ENCODE data around the gene TLE3. TPM values are rescaled to one million over a fixed set of nuclear protein-coding genes. Genes with fewer than 3 reads are reported as not detected.

Gene TLE3
- total RNA-seq, 1 donor from 2014 or later: 68.9 TPM

DNA sequence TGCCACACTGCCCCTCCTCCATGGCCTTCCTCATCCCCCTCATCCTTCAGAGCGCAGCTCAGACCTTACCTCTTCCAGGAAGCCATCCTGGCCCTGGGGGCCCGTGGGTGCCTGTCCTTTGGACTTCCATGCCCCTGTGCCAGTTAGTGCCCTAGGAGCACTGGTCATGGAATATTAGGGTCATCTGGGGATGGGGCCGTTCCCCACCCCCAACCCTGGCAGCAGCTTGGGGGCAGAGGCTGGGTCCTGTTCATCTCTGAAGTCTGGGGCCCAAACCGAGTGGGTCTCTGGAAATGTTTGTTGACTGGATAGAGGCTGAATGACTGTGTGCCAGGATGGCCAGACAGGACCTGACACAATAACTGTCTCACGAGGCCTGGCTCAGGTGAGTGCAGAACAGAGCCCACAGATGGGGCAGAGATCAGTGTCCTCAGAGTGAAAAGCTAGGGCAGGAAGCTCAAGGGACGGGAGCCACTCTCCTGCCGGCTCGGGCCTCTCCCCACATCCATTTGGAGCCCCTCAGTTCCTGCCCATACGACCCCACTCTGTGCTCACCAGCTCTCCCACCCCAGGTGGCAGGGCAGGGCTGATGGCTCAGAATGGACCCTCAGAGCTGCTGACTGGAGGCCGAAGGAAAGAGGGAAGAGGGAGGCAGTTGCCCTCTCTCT lies 62.5 kb downstream of the TLE3 start:
- no peak for DNase-seq (ENCODE audit: low spot score in 2 of 2)
- no peak for FAIRE-seq

DNA sequence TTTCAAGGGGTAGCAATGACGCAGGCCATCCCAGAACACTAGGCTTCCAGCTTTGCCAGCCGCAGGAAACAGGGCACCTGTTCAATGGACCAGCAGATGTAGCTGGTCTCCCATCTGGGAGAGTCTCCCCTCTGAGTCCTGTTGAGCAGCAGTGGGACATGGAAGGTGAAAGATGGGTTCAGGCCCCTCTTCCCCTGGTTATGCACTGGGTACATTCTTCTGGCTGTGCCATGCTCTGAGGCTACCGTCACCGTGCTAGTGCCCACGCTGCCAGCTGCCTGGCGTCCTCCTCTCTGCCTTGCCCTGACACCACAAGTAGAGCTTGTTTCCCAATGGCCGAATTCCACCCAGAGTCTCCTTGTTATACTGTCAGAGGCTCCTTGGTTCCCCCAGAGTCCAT lies 63.1 kb downstream of the TLE3 start:
- DNase-seq (ENCODE audit: low spot score in 2 of 2) (no peak), FAIRE-seq (no peak)

DNA sequence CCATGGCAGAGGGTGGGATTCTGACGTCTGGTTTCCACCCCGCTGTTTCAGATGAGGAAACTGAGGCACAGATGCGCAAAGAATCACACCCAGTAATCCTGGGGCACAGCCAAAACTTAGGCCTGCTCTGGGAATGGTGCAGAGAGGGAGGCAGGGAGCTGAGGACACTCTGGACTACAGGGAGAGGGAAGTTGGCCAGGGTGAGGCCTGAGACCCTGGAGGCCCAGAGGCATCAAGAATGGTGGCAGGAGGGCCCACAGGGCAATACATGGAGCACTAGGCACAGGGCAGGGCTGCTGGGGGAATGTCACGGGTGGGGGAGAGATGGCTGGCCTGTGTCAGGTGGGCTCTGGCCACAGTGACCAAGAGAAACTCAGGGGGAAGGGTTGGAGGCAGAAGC lies 63.6 kb downstream of the TLE3 start:
- no peak for DNase-seq (ENCODE audit: low spot score in 2 of 2)
- FAIRE-seq: no peak

DNA sequence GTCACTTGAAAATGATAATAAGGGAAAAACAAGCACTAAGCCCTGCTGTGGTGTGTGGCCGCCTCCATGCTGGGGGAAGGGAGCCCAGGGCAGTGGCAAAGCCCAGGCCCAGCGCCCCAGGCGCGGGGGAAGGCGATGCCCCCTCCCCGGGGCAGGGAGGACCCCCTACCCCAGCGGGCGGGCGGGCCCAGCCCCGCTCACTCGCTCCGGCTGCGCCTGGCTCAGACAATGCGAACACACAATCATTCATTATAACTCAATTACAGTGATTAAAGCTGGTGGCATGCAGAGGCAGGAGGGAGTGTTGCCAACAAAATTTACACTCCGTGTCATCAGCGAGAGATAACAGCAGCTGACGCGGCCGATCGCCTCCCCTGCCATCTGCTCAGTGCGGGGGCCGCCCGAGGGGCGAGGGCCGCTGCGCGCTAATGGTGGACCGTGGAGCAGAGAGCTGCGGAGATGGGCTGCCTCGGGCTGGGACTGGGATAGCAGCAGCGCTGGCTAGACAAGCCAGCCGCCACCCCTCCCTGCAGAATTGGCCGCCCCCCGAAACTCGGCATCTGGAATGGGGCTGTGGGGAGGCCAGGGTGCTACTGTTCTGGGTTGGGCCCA lies 64.1 kb downstream of the TLE3 start:
- FAIRE-seq (no peak), DNase-seq (ENCODE audit: low spot score in 2 of 2) (peak in 1 of 2 donors; percentile 56)

DNA sequence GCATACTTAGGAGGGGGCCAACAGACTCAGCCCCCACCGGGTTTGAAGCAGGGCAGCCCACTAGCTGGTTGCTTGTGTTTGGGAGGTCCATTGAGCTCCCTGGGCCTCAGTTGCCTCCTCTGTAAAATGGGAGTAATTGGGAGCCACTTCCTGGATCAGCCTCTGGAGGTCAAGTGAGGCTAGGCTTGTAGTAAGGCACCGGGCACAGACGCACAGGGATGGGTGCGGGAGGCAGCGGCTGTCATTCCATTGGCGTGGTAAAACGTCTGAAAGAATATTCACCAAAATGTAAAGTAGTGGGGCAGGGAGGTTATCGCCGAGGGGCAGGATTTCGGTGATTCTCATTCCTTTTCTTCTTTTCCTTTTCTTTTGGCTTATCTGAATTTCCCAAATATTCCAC lies 64.6 kb downstream of the TLE3 start:
- no peak for FAIRE-seq
- DNase-seq (ENCODE audit: low spot score in 2 of 2): no peak

DNA sequence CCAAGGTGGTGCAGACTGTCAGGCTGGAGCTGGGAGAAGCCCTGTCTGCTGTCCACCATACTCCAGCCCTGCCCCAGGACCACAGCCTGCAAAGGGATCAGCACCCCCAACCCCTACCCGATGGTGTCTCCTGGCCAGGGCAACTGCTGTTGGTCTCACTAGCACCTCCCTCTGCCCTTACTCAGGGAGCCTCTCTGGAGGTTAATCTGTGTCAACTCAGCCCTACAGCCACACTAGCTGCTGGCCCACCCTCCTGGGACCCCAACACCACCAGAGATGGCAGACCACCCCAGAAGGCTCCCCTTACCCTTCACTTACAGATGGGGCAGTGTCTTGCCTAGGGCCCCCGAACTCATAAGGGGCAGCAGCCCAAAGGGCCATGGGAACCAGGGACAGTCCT lies 65.2 kb downstream of the TLE3 start:
- FAIRE-seq (no peak), DNase-seq (ENCODE audit: low spot score in 2 of 2) (no peak)

DNA sequence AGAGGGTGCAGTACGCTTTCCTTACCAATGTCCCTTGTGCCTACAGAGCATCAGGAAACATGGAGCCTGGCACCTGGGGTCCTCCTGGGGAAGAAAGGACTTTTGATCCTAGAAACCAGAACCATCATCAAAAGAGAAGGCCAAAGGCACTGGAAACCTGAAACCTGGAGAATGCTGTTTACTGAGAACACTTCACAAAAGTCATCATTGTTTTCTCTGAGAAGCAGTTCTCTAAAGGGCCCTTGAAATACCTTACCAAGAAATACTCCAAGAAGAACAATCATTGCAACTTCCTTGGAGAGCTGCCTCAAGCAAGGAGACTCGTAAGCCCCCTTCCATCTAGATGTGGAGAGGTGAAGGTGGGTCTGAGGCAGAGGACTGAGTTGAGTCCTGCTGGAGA lies 66.0 kb downstream of the TLE3 start:
- no peak for FAIRE-seq
- DNase-seq (ENCODE audit: low spot score in 2 of 2): no peak

DNA sequence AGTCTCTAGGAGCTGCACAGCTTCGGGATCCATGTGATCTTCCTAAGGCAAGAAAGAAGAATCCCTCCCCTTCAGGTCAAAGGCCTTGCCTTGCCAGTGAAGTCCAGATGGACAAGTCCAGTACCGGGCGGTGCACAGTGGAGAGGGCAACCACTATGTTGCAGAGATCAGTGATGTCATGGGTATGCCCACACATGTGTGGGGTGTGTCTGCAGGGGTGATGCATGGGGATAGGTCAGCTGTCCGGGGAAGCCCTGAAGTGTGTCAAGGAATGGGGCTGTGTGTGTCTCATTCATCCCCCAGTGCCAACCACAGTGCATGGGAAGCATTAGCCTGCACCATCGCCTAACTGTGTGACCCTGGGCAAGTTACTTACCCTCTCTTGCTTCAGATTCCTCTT lies 66.5 kb downstream of the TLE3 start:
- no peak for DNase-seq (ENCODE audit: low spot score in 2 of 2)
- no peak for FAIRE-seq

DNA sequence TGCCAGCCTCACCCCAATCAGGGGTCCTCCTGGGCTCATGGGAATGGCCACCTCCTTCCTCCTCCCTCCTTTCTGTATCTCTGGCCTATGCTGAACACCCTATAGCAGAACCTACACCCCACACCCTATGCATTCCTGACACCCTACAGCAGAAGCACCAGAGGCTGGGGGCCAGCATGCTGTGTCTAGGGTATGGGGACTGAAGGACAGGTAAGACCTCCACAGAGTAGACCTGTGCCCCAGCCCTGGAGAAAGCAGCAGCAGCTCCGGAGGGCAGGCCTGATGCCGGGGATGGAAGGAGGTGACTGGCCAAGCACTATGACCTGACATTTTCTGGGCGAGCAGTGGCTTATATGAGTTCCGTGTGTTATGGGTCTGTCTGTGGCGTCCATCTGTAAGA lies 66.9 kb downstream of the TLE3 start:
- DNase-seq (ENCODE audit: low spot score in 2 of 2) (no peak), FAIRE-seq (no peak)

DNA sequence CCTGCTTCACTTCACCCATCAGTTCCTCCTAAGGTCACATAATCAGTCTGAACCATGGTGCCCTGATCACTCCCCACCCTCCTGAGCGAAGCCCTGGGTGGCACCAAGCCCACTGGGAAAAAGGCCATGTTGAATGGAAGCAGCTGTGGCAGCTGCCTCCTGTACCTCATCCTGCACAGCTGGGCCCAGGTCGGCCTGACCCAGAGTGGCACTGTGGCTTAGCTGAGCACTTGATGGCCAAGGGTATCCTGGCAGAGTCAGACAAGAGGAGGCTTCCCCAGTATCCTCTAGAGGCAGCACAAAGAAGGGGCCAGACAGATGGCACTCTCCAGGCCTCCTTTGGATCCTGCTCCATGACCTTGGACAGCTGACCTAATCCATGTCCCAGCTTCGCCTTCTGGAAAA lies 68.4 kb downstream of the TLE3 start:
- FAIRE-seq (no peak), DNase-seq (ENCODE audit: low spot score in 2 of 2) (no peak)

DNA sequence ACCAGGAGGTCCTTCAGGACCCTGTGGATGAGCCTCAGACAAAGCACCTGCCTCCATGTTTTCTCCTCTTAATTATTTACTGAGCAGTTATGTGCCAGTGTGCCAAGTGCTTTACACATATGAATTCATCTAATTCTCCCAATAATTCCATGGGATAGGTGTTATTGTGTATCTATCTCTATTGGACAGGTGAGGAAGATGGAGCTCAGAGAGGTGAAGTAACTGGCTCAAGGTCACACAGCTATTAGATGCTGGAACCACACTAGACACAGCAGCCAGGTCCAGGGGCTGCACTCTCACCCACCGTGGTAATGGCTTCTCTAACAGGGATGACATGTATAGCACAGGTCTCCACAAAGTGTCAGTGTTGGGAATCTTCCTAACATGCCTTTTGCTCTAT lies 70.2 kb downstream of the TLE3 start:
- DNase-seq (ENCODE audit: low spot score in 2 of 2): no peak
- FAIRE-seq: no peak

DNA sequence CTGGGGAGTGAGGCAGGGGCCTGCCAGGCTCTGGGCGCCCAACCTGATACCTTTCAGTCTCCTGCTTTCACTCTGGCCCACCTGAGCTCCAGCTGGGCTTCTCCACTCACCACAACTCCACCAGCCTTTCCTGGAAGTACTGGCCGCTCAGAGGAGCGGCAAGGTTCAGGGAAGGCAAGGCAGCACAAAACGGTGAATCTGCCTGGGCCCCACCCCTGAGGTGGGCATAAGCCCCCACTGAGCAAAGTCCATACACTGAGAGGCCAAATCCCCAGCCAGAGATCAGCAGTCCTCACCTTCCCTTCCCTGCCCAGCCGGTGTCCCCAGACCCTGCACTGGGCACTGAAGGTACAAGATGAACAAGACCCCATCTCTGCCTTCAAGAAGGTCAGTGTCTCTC lies 70.7 kb downstream of the TLE3 start:
- no peak for DNase-seq (ENCODE audit: low spot score in 2 of 2)
- no peak for FAIRE-seq

DNA sequence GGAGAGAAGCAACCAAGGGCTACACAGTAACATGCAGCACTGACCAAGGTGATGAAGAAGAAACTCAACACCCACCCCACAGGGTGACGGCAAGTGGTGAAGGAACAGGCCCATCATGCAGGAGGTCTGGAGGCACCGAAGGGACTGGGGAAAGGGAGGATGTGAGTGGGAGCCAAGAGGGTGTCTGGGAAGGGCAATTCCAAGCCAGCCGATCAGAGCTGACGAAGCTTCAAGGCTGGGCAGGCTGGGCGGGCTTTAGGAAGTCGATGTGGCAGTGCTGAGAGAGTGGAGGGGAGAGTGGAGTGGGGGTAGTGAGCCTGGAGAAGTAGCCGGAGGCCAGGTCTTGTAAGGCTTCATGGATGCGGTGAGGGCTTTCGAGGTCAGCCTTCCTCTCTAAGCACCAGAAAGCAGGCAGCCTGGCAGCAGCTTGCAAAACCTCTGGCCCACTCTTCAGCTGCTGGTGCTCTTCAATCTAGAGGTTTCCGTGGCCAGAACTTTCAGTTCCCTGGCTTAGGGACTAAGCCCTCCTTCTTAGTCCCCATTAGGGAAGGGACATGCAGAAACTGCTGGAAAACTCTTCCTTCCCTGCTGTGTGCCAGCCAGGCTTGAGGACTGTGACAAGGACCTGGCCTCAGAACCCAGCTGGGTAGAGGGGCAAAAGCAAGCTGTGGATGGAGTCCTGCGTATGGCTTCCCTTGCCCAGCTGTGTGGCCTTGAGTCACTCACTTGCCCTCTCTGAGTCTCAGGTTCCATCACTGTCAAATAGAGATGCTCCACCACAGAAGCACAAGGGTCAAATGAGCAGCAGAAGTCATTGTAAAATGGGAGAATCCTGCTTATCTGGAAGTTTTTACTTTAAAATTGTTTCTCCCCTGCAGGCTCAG lies 72.1 kb downstream of the TLE3 start:
- FAIRE-seq: no peak
- no peak for DNase-seq (ENCODE audit: low spot score in 2 of 2)

DNA sequence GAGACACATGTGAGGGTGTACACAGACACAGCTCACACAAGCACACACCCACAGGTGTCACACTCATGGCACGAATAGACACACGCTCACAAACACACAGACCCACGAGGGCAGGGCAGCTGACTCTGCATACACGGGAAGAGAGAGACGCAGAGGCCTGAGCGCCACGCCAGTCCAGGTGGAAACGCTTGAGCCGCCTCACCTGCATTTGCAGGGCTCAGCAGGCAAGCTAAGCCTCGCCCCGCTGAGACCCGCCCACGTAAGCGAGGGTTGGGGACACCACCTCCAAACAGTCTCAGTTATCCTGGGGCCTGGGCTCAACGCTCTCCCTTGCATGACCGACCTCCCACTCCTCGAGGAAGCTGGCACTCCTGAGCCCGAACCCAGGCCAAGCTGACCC lies 73.2 kb downstream of the TLE3 start:
- FAIRE-seq (no peak), DNase-seq (ENCODE audit: low spot score in 2 of 2) (no peak)

DNA sequence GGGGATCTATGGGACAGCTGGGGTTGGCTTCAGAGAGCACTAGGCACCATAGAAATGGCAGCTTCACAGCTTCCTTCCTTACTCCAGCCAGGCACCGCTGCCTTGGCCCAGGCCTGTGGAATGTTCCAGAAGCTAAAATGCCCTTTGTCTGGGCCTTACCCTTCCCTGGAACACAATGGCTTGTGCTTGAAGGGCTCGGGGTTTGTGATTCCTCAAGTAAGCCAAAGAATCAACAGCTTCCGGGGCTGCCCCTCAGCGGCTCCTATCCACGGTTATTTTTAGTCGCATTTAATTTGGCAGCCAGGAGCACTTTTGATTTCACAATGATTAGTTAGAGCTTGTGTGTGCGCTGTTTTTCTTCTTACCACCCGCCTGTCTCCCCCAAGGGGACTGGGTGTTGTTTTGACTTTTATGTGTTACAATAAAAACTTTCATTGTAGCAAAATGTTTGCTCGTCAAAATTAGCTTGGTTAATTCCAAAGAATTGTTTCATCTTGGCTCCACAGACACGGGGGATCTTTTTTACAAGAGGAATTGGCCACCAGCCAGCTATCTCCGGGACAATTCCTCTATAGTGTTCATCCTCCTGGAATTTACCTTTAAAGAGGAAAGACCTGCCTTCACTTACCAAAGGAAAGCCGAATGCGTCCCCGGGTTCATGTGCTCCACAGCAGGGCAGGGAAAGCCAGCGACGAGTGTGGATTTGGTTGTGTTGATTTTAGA lies 73.8 kb downstream of the TLE3 start:
- DNase-seq (ENCODE audit: low spot score in 2 of 2) (peak in 1 of 2 donors; percentile 50), FAIRE-seq (no peak)

DNA sequence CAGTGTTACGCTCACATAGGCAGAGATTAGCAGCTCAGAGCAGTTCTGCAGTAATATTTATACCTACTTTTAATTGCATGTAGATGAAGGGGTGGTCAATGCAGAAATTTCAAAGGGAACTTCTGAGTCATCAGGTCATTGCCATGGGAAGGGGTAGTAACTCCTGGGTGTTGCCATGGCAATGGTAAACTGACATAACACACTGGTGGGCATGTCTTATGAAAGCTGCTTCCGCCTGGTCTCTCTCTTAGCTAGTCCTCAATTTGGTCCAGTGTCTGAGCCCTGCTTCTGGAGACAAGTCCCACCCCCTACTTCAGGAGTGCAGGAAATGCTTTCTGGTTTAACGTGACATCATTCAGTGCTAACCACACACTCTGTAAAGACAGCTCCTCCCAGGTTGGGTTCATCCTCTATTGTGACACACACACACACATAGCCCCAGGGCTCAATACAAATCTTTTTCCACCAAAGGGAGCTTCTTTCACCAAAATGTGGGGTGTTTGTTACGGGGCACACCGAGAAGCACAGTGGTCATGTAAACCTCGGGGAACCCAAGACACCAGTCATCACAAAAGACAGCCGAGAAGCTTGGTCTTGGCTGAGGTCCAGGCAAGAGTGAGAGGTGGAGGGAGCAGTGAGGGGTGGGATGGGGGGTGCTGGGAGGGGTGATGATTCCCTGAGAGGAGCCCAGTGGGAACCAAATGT lies 74.5 kb downstream of the TLE3 start:
- DNase-seq (ENCODE audit: low spot score in 2 of 2) (no peak), FAIRE-seq (no peak)

DNA sequence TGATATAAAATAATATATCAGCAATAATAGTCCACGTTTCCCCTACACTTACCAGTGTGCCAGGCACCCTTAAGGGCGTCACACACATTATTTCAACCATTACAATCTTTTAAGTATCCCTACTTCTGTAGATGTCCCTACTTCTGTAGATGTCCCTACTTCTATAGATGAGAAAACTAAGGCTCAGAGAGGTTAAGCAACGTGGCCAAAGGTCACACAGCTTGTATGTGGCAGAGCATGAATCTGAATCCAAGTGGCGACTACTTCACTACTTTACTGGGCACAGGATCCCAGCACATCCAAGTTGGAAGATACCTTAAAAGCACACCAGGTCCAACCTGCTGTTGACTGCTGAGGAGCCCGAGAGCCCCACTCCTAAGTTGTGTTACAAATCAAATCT lies 77.5 kb downstream of the TLE3 start:
- DNase-seq (ENCODE audit: low spot score in 2 of 2) (no peak), FAIRE-seq (no peak)

DNA sequence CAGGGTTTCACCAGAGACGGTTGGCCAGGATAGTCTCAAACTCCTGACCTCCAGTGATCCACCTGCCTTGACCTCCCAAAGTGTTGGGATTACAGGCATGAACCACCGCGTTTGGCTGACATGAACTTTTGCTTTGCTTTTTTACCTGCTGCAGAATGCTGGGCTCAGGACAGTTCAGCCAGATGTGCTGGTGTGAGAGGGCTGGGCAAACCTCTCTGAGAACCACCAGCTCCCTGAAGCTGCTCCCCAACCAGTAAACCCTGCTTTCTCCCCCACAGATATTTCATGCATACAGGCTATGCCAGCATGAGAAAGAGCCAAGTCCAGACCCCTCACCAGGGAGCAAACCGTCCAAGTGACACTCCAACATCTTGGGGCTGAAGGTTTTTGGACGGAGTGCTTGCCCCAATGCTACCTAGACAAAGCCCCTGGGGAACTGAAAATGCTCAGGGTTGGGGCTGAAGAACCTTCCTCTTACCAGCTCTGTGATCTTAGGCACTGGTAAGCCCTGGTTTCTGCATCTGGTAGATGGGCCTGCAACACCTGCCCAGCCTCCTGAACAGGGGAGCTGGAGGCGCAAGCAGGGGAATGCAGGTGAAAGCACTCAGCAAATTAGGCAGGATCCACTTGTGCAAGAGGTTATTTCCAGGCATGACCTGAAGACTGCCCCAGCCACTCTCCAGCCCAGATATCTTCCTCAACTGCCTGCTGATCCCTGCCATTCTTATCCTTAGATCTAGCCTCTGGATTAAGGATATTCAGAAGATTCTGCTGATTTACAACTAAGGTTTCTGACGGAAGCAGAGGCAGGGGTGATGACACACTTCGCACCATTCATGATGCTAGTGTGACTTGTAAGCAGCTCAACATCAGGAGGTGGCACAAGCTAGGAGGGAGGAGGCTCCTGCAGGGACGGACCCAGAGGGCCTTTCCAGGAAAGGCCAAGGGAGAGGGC lies 78.8 kb downstream of the TLE3 start:
- no peak for FAIRE-seq
- DNase-seq (ENCODE audit: low spot score in 2 of 2): no peak

DNA sequence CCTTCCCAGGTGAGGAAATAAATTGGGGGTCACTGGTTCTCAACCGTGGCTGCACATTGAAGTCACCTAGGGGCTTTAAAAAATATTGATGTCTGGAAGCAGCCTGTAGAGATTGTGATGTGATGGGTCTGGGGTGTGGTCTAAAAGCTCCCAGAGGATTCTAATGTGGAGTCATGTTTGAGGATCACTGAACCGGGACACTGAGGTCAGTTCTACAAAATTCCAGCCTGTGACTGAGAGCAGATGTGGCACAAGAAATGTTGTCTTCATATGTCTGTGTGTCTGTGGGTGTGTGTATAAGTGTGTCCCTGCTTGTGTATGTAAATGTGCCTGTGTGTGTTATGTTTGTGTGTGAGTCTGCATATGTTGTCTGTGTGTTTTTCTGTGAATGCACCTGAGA lies 79.9 kb downstream of the TLE3 start:
- no peak for DNase-seq (ENCODE audit: low spot score in 2 of 2)
- FAIRE-seq: no peak
